HepG2 (cell line): ENCODE results near the gene ZNF292. TPM values are rescaled to one million over a fixed set of nuclear protein-coding genes. Genes with fewer than 3 reads are reported as not detected.

Experiments used
- ATAC-seq: fragments of 200-7000 bp; cut with Tn5 transposase; 3 replicates; pipeline ENCODE4 v1.9.1; 2020; ENCODE audit warnings: mild to moderate bottlenecking, moderate library complexity
- BruUV-seq: library from RNA; stranded (reverse); fragments of 400-500 nt; replicated peaks from 2 replicates; lab custom pipeline; 2021; lab: Mats Ljungman, UMichigan
- CTCF ChIA-PET: fragments of 300-600 bp; formaldehyde crosslinking; extraction: SDS; loops from one replicate; lab custom pipeline; 2021; ENCODE audit warnings: low total read pairs, inconsistent platforms, low intra/inter-chr PET ratio; lab: Yijun Ruan, JAX
- POLR2A ChIA-PET: fragments of 350-600 bp; sonication (Branson Sonifier 250); formaldehyde crosslinking; loops from one replicate; lab custom pipeline; 2020; ENCODE audit warnings: antibody characterized with exemption, inconsistent platforms; lab: Yijun Ruan, JAX
- DNase-seq: peaks from one replicate; pipeline ENCODE4 v3.0.0-alpha.2; 2015; ENCODE audit warnings: low spot score
- FAIRE-seq: peaks from 3 replicates; lab custom pipeline; 2011; peaks lifted over from hg19 to GRCh38; lab: Jason Lieb, UNC
- H2AFZ ChIP-seq: one replicate; pipeline ENCODE4 v1.6.1; 2011; ENCODE audit warnings: low read length, inconsistent platforms
- H3K27ac ChIP-seq: fragments of 300-600 bp; 3 replicates; pipeline ENCODE4 v1.8.0; 2011; ENCODE audit warnings: mixed run types, mild to moderate bottlenecking, mixed read lengths, low read length, inconsistent platforms; ENCODE audit not compliant: insufficient read depth; ENCODE audit errors: extremely low read length
- H3K27me3 ChIP-seq, 2 experiments: fragments of 200-600 bp in 1 of 2; 2 replicates in 1 of 2; 3 replicates in 1 of 2; pipeline versions ENCODE4 v1.6.0 to v1.8.0; 2011; ENCODE audit warnings: low read length in 2 of 2, mild to moderate bottlenecking in 2 of 2, moderate library complexity in 2 of 2, inconsistent platforms in 1 of 2; ENCODE audit not compliant: insufficient read depth in 2 of 2, control insufficient read depth in 1 of 2
- H3K36me3 ChIP-seq, 2 experiments: fragments of 200-600 bp in 1 of 2; replicated peaks in 1 of 2; 2 replicates in 1 of 2; 3 replicates in 1 of 2; pipeline versions ENCODE4 v1.5.1 to v1.8.0; 2011; ENCODE audit warnings: low read length in 2 of 2, inconsistent platforms in 1 of 2; ENCODE audit not compliant: insufficient read depth in 2 of 2, control insufficient read depth in 1 of 2
- H3K4me1 ChIP-seq: 2 replicates; pipeline ENCODE4 v1.5.1; 2012; ENCODE audit warnings: low read length, inconsistent platforms; ENCODE audit not compliant: insufficient read depth
- H3K4me2 ChIP-seq: 2 replicates; pipeline ENCODE4 v1.6.0; 2011; ENCODE audit warnings: low read depth, low read length, inconsistent platforms
- H3K4me3 ChIP-seq, 3 experiments: fragments of 200-600 bp in 1 of 3; sonication (generic), shearing (Covaris generic) in 1 of 3; replicated peaks in 1 of 3; 2 replicates each; pipeline ENCODE4 v1.5.1; 2011 to 2016; ENCODE audit warnings: low read length in 3 of 3, inconsistent platforms in 2 of 3, low read depth in 2 of 3, mild to moderate bottlenecking in 2 of 3, control low read depth in 1 of 3, mixed read lengths in 1 of 3; ENCODE audit not compliant: insufficient read depth in 1 of 3
- H3K79me2 ChIP-seq: one replicate; pipeline ENCODE4 v1.6.1; 2011; ENCODE audit warnings: low read length, inconsistent platforms; ENCODE audit not compliant: insufficient read depth
- H3K9ac ChIP-seq: 2 replicates; pipeline ENCODE4 v1.6.0; 2011; ENCODE audit warnings: mild to moderate bottlenecking, low read depth, low read length, inconsistent platforms; ENCODE audit not compliant: insufficient read depth
- H3K9me3 ChIP-seq: 2 replicates; pipeline ENCODE4 v1.5.1; 2012; ENCODE audit warnings: mild to moderate bottlenecking, low read length
- H4K20me1 ChIP-seq: 2 replicates; pipeline ENCODE4 v1.6.0; 2011; ENCODE audit warnings: inconsistent platforms, mild to moderate bottlenecking, low read length, moderate library complexity; ENCODE audit not compliant: insufficient read depth
- ARNT ChIP-seq: fragments of 450-650 bp; IDR thresholded peaks from 2 replicates; pipeline ENCODE4 v1.6.1; 2017
- ATF5 ChIP-seq: sonication (generic); formaldehyde crosslinking; IDR thresholded peaks from 2 replicates; pipeline ENCODE4 v1.4.0; 2020; ENCODE audit warnings: mild to moderate bottlenecking, low read depth, missing genetic modification reagents
- CTCF ChIP-seq: sonication (generic); formaldehyde crosslinking; IDR thresholded peaks from 2 replicates; pipeline ENCODE4 v1.5.0; 2020; ENCODE audit warnings: mild to moderate bottlenecking, missing genetic modification reagents, moderate library complexity
- ELF3 ChIP-seq: IDR thresholded peaks from 2 replicates; pipeline ENCODE4 v1.6.1; 2016; ENCODE audit warnings: missing genetic modification reagents, missing compliant biosample characterization
- FOXM1 ChIP-seq: sonication (generic); formaldehyde crosslinking; IDR thresholded peaks from 2 replicates; pipeline ENCODE4 v1.5.0; 2020; ENCODE audit warnings: missing genetic modification reagents
- IRF2 ChIP-seq: IDR thresholded peaks from 2 replicates; pipeline ENCODE4 v1.6.1; 2018; ENCODE audit warnings: missing genetic modification reagents, missing compliant biosample characterization
- KDM5B ChIP-seq: sonication (generic); formaldehyde crosslinking; IDR thresholded peaks from 2 replicates; pipeline ENCODE4 v1.4.0; 2020; ENCODE audit warnings: missing genetic modification reagents, mild to moderate bottlenecking, borderline replicate concordance
- LBX2 ChIP-seq: sonication (generic); formaldehyde crosslinking; IDR thresholded peaks from 2 replicates; pipeline ENCODE4 v1.5.0; 2020; ENCODE audit warnings: missing genetic modification reagents, mild to moderate bottlenecking, borderline replicate concordance
- MAFF ChIP-seq: IDR thresholded peaks from 2 replicates; pipeline ENCODE4 v1.6.1; 2011; ENCODE audit warnings: low read depth, low read length, improper control_type of control experiment
- MAFK ChIP-seq, 2 experiments: IDR thresholded peaks in 1 of 2; conservative IDR thresholded peaks in 1 of 2; 2 replicates each; pipeline ENCODE4 v1.6.1; 2011; ENCODE audit warnings: improper control_type of control experiment in 2 of 2, low read length in 2 of 2
- MTA1 ChIP-seq: sonication (generic); formaldehyde crosslinking; IDR thresholded peaks from 2 replicates; pipeline ENCODE4 v1.4.0; 2020; ENCODE audit warnings: missing genetic modification reagents, mild to moderate bottlenecking, borderline replicate concordance
- RAD21 ChIP-seq: fragments of 450-650 bp; formaldehyde crosslinking; IDR thresholded peaks from 2 replicates; pipeline ENCODE4 v1.5.0; 2020; ENCODE audit warnings: mild to moderate bottlenecking
- RARA ChIP-seq: IDR thresholded peaks from 2 replicates; pipeline ENCODE4 v1.6.1; 2016; ENCODE audit warnings: missing genetic modification reagents, missing compliant biosample characterization
- SMC3 ChIP-seq: IDR thresholded peaks from 2 replicates; pipeline ENCODE4 v1.6.1; 2011; ENCODE audit warnings: low read length, improper control_type of control experiment
- STAG1 ChIP-seq: sonication (generic); formaldehyde crosslinking; IDR thresholded peaks from 2 replicates; pipeline ENCODE4 v1.4.0; 2020; ENCODE audit warnings: missing genetic modification reagents
- YEATS2 ChIP-seq: sonication (generic); formaldehyde crosslinking; IDR thresholded peaks from 2 replicates; pipeline ENCODE4 v1.4.0; 2020; ENCODE audit warnings: missing genetic modification reagents, borderline replicate concordance
- ZBTB7A ChIP-seq: sonication (generic); formaldehyde crosslinking; IDR thresholded peaks from 2 replicates; pipeline ENCODE4 v1.8.0; 2022; ENCODE audit warnings: mild to moderate bottlenecking, missing genetic modification reagents
- ZNF382 ChIP-seq: sonication (generic); formaldehyde crosslinking; IDR thresholded peaks from 2 replicates; pipeline ENCODE4 v1.5.0; 2020; ENCODE audit warnings: missing genetic modification reagents, mild to moderate bottlenecking, borderline replicate concordance
- WGBS: methylation state at CpG from one replicate; pipeline ENCODE4 v1.1.6; 2017; ENCODE audit warnings: low lambda C conversion rate; 5-methylcytosine and 5-hydroxymethylcytosine counted together
- in situ Hi-C: cut with HindIII; loops from 2 replicates; pipeline ENCODE4 v1.10.0; 2017; ENCODE audit warnings: low pct_unique_long_range_greater_than_20kb; ENCODE audit not compliant: extremely low pct_ligation_motif_present
- intact Hi-C: fragments of 100-400 bp; cut with micrococcal nuclease; formaldehyde crosslinking; loops from one replicate; pipeline ENCODE4 v1.10.0; 2022; ENCODE audit not compliant: unreplicated experiment
- polyA plus RNA-seq, 8 experiments: library from polyadenylated mRNA; depleted of rRNA in 3 of 8; stranded (reverse) in 7 of 8; unstranded in 1 of 8; fragments of >200 nt; fragmentation: Illumina TruSeq in 4 of 8; extraction: Trizol in 4 of 8; gene quantifications; 2 replicates each; pipeline versions ENCODE4 v1.2.1 to v1.2.3, GENCODE V29; 2011 to 2016; ENCODE audit warnings: low read depth in 4 of 8, missing spikeins in 1 of 8, mixed read lengths in 1 of 8; ENCODE audit not compliant: insufficient read depth in 1 of 8
- total RNA-seq, 5 experiments: library from RNA; depleted of rRNA; stranded (reverse); fragments of >200 nt; fragmentation: Illumina TruSeq; extraction: Trizol; gene quantifications; 2 replicates each; pipeline ENCODE4 v1.2.3, GENCODE V29; 2016; ENCODE audit warnings: low read depth in 1 of 5
- TF ChIP-seq, protein P1 (sequence below): IDR thresholded peaks from 2 replicates; pipeline ENCODE4 v1.6.1; 2012; ENCODE audit warnings: low read depth, low read length, improper control_type of control experiment
- TF ChIP-seq, protein P2 (sequence below): sonication (generic); formaldehyde crosslinking; IDR thresholded peaks from 2 replicates; pipeline ENCODE4 v1.8.0; 2022; ENCODE audit warnings: missing genetic modification reagents, mild to moderate bottlenecking, borderline replicate concordance

Gene ZNF292
- total and polyA plus RNA-seq, 2 of the 13 experiments (the other 11 are each of a cell fraction or from before 2014, with no cell fraction given) = 9.9 to 12.8 TPM

GRCh38 chr6:87139236-87139635 lies 16.1 kb upstream of the ZNF292 start:
- FAIRE-seq (peak; percentile 26), ATAC-seq (peak; percentile 86), DNase-seq (peak; percentile 48)
- BruUV-seq = no TSS peak
- no peaks in the 10 kb centered on the region for H3K36me3 ChIP-seq
- CTCF ChIA-PET = interaction anchor here (1.7 to 1.9 kb wide), 2 partner anchors 99 to 252 kb away, joined by 5 to 15 read pairs; no protein-coding TSS in a partner anchor
- H3K9ac ChIP-seq = no peak overlapping the region
- in situ Hi-C loops (loop anchor here (5.0 kb wide), 1 partner anchor 98 kb away; no protein-coding TSS in a partner anchor), intact Hi-C loops (loop anchor here (1.0 kb wide), 2 partner anchors 99 to 252 kb away; no protein-coding TSS in a partner anchor)
- H3K27ac ChIP-seq = no peak overlapping the region
- WGBS = 0% methylated on average over 1 of the region's 1 CpG
- no peaks in the 10 kb centered on the region for H3K79me2 ChIP-seq
- no peak overlapping the region for H3K4me3 ChIP-seq
- peaks cover 10% of the 10 kb centered on the region; the same call in 1 of the 2 replicates for H3K4me1 ChIP-seq
- POLR2A ChIA-PET = interaction anchor here (1.2 kb wide), 1 partner anchor 16 kb away, joined by 3 read pairs; the partner anchor contains the start of gene ZNF292
- no peak overlapping the region for H2AFZ ChIP-seq
- no peaks in the 10 kb centered on the region for H3K9me3 ChIP-seq
- no peaks in the 10 kb centered on the region for H3K27me3 ChIP-seq
- peak overlapping the region; percentile 45; the same call in 1 of the 2 replicates for H3K4me2 ChIP-seq
- no peaks in the 10 kb centered on the region for H4K20me1 ChIP-seq
- TF ChIP-seq ZBTB7A (CRISPR knock-in tag) = no peak
- no peak for TF ChIP-seq KDM5B (CRISPR knock-in tag)
- no peak for TF ChIP-seq ARNT
- peak; percentile 80 for TF ChIP-seq CTCF (CRISPR knock-in tag)
- no peak for TF ChIP-seq LBX2 (CRISPR knock-in tag)
- peak; percentile 78 for TF ChIP-seq STAG1 (CRISPR knock-in tag)
- no peak for TF ChIP-seq ZNF382 (CRISPR knock-in tag)
- peak; percentile 74 for TF ChIP-seq MAFF
- TF ChIP-seq ELF3 (CRISPR knock-in tag) = no peak
- no peak for TF ChIP-seq ATF5 (CRISPR knock-in tag)
- TF ChIP-seq RAD21 (CRISPR knock-in tag) = peak; percentile 58; the same call in 1 of the 2 replicates
- no peak for TF ChIP-seq RARA (CRISPR knock-in tag)
- TF ChIP-seq, protein P1, sequence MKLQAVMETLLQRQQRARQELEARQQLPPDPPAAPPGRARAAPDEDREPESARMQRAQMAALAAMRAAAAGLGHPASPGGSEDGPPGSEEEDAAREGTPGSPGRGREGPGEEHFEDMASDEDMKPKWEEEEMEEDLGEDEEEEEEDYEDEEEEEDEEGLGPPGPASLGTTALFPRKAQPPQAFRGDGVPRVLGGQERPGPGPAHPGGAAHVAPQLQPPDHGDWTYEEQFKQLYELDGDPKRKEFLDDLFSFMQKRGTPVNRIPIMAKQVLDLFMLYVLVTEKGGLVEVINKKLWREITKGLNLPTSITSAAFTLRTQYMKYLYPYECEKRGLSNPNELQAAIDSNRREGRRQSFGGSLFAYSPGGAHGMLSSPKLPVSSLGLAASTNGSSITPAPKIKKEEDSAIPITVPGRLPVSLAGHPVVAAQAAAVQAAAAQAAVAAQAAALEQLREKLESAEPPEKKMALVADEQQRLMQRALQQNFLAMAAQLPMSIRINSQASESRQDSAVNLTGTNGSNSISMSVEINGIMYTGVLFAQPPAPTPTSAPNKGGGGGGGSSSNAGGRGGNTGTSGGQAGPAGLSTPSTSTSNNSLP = peak; percentile 51
- TF ChIP-seq FOXM1 (CRISPR knock-in tag) = no peak
- peak; percentile 39; the same call in 1 of the 2 replicates for TF ChIP-seq SMC3
- TF ChIP-seq, protein P2, sequence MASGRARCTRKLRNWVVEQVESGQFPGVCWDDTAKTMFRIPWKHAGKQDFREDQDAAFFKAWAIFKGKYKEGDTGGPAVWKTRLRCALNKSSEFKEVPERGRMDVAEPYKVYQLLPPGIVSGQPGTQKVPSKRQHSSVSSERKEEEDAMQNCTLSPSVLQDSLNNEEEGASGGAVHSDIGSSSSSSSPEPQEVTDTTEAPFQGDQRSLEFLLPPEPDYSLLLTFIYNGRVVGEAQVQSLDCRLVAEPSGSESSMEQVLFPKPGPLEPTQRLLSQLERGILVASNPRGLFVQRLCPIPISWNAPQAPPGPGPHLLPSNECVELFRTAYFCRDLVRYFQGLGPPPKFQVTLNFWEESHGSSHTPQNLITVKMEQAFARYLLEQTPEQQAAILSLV = no peak
- no peak for TF ChIP-seq YEATS2 (CRISPR knock-in tag)
- TF ChIP-seq MTA1 (CRISPR knock-in tag) = no peak
- peak; percentile 69 to 73 for TF ChIP-seq MAFK (conservative IDR thresholded peaks at IDR 0.05 in 1 of 2, IDR thresholded peaks at IDR 0.05 in 1 of 2; ENCODE audit: low read length in 2 of 2)
- no peak for TF ChIP-seq IRF2 (CRISPR knock-in tag)
